Activated CD8-positive, alpha-beta memory T cell treated with anti-CD3 and anti-CD28 coated beads, Interleukin-2, amount 50 U/mL, for 4 hours (primary cell): ENCODE results near the gene GRM3.

Source experiments
- DNase-seq: peaks from one replicate; pipeline ENCODE4 v3.0.0-alpha.2; 2020

Gene GRM3

DNA sequence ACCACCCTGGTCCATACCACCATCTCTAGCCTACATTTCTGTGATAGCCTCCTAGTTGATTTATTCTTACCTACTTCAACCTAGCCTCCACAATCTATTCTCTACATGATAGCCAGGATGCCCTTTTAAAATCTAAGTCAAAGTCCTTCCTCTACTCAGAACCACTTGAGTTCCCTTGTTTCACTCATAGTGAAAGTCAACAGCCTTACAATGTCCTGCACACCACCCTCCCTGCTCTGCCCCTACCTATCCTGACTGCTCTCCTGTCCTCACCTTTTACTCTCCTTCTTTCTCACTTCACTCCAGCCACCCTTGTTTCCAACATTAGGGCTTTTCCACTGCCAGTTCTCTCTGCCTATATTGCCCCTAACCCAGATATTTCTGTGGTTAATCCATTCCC, 146.7 kb downstream of the GRM3 start:
- no peak for DNase-seq

DNA sequence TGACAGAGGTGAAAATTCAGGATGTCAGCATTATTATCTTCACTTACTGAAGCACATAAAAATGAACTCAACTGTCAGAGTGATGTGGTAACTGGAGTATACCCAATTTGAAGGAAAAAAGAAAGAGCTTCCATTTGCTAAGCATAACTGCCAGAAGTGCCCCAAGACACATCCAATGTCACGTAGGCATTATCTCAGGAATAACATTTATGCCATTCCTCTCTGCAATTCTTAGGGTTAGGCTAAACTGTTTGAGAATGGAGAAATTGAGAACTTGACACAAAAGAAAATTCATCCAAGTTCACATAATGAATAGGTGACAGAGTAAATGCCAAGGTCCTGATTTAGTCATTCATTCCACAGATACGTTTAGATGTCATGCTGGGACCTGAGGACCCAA, 148.6 kb downstream of the GRM3 start:
- DNase-seq, result no peak

DNA sequence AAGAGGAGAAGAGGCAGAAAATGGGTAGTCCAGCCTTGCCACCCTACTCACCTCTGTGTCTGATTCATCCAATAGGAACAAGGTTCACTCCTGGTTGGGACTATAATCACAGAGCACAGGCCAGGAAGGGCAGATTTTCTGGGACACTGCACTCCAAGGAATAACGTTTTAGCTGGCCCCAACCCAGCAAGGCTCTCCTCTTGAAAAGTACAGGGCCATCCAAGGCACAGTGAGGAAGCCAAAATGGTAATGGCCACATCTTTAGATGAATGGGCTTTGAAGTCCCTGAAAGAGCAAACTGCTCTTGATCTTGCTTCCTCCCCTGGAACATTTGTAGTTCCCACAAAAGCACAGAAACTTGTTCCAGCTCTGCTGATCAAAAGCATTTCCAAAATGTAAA, 149.4 kb downstream of the GRM3 start:
- DNase-seq, result no peak

DNA sequence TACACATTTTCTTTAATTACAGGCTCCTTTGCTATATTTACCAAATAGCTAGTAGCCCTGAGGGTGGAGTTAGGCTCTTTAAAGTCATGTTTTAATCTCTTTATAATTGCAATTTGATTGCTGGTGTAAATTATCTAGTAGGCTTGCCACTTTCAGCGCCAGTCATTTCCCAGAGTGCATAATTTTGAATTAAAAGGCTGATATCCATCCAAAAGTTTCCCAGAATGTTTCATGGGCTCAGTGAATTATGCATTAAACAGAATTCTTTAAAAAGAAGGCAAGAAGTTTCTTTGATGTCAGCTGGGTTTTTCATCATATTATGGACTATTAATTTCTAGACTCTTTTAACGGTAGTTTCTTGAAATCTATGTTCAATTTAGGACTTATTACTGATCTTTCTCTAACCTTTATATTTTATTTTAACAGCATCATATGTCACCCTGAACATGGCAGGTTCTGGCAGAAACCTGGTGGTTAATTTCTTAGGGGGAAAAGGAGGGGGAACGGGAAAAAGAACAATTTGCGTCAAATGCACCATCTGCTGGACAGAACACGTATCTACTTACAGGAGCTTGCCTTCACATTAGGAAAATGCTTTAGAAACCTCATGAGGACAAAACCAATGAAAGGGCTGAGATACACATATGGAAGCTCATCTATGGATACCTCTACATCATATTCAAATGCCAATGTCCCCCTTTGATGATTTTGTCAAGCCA, 171.1 kb downstream of the GRM3 start:
- DNase-seq, result no peak

DNA sequence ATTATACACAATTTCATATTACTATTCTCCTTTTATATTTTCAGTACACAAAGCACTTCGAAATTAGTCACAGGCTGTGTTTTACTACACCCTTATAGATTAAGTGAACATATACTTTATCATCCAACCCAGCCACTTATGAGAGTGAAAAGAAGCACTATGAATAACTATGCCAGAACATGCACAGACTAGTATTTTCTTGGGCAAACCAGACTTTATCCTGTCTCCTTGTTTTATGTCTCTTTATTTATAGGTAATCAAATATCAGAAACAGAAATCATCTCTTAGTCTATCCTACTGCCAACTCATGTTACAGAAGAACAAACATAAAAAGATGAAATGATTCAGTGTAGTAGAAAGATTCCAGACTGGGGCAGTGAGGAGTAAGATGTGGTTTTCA, 171.8 kb downstream of the GRM3 start:
- DNase-seq, result no peak

DNA sequence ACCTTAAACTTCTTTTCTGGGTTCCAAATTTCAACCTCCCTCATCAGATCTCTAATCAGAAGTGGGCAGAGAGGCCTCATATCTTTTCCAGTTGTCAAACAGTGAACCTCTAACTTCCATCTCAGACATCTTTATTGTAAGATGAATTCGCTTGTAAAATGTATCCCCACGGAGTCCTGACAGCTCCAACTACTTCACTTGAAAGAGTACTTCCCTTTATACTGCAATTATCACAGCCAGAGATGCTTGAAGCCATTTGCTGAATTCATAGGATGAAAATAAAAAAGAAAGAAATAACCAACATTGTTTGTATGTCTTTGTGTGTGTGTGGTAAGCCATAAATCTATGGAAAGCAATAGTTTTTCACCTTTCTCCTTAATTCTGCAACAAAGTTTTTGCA, 175.2 kb downstream of the GRM3 start:
- DNase-seq, result no peak

DNA sequence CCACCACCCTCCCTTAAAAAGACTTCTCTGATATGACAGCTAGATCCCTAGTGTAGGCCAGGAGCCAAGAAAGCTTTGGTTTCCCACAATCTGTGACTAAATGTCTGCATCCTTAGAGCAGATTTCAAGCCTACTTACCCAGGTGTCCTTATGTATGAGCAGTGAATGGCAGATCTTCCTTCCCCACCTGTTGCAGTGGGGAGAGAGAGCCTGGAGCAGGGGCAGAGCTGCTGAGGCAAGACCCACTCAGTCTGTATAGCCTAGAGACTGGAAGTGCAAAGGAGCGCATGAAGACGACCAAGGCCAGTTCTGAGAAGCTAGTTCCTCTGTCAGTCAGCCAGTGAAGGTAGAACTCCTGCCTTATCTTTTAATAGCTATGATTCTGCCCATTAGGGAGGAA, 180.1 kb downstream of the GRM3 start:
- no peak for DNase-seq

DNA sequence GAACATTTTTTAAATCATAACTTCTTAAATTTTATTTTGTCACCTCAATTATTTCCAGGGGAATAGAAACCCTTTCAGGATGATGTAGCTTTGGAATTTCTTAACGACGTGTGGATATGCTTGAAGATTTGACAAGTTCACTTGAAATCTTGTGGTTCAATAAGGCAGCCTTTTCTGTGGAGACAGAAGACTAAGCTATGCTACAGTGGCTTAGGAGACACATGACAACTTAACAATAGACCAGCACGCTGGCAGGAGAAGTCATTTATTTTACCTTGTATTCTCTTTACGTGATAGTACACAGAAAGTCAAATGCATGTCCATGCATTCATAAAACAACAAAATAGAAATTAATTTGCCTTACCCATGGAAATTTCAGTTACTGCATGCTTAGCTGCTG, 181.6 kb downstream of the GRM3 start:
- DNase-seq, result no peak

DNA sequence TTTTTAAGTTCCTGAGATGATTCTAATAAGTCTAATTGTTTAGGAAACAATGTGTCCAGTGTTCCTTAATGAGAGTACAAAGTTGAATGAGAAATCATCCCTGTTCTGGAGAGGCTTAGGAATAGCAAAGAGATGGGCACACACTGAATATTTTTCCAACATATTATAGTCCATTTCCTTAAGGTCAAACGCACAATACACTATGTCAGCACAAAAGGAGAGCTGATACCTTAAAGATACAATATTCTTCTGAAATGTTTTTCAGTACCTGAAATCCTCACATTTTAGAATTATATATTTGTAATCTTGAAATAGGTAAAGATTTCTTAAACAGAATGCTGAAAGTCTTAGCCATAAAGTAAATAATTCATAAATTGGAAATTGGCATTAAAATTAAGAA, 183.2 kb downstream of the GRM3 start:
- DNase-seq, result no peak

DNA sequence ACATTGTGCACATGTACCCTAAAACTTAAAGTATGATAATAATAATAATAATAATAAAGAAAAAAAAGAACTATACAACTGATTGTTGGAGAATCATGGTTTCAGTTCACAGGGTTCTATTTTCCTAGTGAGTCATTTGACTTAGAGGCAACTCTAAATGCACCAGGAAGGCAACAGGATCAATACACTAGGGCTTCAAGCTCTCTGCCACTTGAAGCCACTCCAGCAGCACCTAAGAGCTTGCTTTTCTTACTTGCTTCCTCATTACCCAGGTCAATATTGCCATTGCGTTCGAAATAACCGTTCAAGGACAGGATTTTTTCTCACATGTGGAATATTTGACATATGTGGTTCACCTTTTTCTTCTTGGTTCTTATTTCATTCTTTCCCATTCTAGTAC, 189.7 kb downstream of the GRM3 start:
- DNase-seq, result no peak

DNA sequence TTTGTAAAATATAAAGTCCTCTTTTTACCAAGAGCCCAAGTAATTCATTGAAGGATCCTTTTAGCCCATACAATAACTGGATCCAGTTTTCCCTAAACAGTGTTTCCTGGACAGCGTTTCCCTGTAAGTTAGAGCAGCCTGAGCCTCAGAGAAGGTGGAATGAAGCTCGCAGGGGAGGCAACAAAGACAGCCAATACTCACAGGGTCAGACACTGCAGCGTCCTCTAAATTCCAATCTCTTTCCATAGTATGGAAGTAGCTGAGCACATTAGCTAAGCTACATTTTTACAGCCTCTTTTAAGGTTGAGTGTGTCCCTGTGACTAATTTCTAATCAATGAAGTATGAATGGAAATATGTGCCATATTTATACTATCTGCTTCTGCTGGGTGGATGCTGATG, 193.5 kb downstream of the GRM3 start:
- DNase-seq, result no peak

DNA sequence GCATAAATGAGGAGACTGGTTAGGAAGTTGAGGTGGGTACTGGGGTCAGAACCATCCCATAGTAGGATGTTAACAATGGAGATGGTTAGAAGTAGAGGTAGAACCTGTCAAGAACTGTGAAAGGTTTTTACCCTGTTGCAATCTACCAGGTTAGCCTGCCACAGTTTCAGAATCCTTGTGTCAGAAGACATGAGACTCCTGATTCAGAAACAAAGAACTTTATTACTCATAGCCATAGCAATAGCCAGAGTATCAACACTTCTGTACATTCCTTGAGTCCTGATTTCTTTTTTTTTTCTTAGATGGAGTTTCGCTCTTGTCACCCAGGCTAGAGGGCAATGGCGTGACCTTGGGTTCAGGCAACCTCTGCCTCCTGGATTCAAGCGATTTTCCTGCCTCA, 200.9 kb downstream of the GRM3 start:
- DNase-seq, result no peak

DNA sequence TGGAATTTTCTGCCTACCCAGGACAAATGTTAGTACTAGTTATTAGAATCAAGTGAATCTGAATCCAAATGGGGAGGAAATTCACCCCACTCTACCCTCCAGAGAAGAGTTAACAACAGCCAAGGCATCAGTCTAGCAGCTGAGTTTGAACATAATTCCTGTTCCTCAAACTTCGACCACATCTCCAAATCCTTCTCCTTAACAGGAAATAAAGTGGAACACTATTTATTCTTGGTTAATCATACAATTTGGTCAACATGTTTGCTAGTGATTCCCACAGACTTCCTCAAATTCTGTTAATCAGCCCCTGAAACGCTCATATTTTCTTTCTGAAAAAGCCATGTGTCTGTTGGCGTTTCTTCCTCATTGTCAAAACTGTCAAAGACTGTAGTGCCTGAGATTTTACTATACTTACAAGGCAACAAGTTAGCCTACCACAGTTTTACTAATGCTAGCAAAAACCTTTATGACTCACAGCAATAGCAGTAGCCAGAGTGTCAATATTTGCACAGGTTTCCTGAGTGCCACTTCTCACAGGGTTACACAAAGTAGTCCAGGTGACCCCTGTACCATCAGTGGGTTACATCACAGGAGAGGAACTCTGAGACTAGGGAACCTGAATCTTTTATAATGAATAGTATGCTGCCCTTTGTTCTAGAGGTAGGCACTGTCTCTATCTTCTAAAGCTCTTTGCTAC, 202.9 kb downstream of the GRM3 start:
- DNase-seq, result no peak

DNA sequence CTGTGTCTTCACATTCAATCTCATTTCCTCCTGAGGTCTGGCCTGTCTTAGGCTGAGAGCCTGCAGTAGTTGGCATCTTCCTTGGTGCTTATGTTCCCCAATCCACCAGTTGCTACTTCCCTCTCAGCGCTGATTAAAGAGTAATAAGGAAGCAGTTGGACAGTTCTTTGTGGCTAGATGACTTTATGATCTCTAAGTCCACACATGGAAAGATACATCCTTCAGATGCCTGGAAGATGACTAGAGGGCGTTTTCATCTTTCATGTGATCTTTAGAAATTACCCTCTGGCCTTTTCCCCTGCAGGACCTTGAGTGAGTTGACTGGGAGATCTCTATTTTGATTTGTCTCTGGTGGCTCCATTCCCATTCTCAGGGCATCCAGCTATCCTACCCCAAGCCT, 204.5 kb downstream of the GRM3 start:
- no peak for DNase-seq

DNA sequence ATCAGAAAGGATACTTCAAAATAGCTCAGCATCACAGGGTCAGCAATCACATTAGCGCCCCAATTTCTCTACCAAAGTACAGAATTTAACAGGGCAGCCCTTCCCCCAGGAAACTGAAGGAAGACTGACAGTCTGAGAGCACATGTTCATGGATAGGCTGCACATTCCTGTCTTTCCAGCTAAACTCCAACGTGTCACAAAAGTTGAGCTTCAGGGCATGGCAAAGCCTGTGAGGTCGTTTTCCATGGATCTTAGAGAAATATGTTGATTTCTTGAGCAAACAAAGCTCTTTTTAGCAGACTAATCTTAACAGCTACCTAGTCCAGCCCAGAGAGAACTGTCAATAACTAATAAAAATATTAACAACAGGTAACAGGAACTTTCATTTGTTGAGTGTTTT, 207.9 kb downstream of the GRM3 start:
- no peak for DNase-seq

DNA sequence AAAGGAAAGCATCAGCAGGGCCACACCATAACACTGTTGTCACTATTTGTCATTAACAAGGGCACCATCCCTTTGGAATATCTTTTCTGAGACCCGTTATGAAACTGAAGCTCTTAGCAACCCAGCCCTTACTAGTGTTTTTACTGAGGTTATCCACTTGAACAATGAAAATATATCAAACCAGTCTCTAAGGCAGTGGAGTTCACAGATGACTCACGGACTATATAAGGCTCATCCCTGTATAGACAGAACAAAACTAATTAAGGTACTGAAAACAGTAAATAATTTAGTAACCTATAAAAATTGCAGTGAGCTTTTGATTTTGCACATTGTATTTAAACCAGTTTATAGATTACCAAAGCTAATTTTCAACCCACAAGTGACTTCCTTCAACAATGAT, 219.7 kb downstream of the GRM3 start:
- no peak for DNase-seq

DNA sequence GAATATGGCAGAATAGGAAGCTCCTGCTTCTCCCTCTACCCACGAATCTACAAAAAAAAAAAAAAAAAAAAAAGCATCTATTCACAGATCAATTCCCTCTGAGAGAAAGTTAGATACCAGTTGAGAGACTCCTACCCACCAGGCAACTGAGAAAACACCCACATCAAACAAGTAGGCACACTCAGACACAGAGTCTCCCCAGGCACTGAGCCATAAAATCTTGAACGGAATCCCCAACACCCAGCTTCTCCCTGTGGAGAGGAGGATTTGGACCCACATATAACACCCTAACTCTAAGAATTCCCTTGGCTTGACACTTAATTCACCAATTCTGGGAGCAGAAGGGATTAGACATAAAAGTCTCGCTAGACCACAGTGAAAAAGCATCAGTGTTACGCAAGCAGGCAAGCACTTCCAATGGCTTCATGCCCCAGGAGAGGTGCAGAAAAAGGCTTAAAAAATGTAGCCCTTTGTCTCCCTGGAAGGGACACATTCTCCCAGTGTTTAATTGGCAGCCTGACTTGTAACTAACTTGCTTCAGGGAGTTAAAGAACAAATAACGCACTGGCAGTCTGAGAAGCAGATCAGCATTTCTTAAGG, 223.6 kb downstream of the GRM3 start:
- no peak for DNase-seq

DNA sequence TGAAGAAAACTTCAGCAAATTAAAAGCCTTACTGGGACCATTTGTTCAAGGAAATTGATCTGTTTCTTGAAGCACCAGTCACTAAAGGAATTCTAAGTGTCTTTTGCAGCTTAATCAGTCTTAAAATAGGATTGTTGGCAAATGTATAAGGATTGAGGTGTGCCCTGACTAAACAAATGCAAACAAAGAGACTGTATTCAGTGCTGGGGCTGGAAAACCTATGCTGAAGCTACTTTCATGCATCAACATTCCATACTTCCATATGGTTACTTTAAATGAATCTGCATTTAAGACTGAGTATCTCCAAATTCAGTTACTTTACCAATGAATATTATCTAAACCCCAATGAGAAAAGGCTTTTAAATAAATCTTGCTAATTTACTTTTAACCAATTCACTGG, 232.4 kb downstream of the GRM3 start:
- no peak for DNase-seq

DNA sequence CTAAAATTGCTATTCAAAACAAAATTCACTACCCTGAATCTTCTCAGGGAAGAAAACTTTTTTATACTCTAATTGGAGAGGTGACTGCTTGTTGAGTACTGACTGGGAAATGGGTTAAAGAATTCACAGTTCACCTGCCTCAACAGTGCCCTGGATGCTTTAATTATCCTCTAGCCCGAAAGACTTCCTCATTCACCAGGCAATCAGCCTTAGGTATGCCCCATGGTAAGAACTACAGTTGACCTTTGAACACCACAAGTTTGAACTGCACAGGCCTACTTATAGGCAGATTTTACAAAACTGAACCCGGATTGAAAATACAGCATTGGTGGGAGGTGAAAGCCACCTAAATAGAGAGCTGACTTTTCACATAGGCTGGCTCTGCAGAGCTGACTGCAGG, 240.4 kb downstream of the GRM3 start:
- no peak for DNase-seq

DNA sequence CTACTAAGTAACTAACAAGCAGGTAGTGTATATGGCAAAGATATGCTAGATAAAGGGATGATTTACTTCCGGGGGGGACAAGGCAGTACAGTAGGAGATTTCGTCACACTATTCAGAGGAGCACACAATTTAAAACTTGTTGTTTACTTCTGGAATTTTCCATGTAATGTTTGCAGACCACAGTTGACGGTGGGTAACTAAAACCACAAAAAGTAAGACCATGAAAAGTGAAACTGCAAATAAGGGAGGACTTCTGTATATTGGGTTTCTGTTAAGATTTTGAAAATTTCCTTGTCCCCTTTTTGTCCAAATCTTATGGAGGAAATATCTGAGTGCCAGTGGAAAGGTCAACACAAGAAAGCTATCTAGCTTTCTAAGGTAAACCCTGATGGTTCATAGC, 245.8 kb downstream of the GRM3 start:
- no peak for DNase-seq

DNA sequence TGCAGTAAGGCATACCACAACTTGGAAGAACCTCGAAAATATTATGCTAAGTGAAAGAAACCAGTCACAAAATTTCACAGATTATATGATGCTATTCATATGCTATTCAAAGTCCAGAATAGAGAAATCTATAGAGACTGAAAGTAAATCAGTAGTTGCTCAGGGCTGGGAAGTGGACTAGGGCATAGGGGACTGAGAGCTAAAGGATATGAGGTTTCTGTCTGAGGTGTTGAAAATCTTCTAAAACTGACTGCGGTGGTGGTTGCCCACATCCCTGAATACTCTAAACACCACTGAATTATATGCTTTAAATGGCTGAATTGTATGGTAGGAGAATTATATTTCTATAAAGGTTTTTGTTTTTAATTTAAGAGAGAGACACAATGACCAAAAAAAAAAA, 254.5 kb downstream of the GRM3 start:
- DNase-seq, result no peak

DNA sequence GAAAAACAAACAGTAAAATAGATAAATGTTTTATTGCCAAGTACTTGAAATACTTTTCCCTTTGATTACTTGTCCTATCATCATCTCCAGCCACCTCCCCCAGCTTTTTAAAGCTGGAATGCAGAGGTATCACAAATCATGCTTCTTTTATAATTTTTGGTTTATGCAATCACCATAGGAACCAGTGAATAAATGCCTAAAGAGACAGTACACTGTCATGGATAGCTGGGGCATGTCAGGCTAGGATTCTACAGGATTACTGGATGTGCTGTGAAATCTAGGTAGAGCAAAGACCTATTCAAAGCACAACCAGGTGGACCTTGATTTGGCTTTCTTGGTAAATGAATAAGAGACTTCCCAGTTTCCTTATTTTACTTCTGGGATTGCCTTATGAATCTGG, 257.2 kb downstream of the GRM3 start:
- DNase-seq, result no peak

DNA sequence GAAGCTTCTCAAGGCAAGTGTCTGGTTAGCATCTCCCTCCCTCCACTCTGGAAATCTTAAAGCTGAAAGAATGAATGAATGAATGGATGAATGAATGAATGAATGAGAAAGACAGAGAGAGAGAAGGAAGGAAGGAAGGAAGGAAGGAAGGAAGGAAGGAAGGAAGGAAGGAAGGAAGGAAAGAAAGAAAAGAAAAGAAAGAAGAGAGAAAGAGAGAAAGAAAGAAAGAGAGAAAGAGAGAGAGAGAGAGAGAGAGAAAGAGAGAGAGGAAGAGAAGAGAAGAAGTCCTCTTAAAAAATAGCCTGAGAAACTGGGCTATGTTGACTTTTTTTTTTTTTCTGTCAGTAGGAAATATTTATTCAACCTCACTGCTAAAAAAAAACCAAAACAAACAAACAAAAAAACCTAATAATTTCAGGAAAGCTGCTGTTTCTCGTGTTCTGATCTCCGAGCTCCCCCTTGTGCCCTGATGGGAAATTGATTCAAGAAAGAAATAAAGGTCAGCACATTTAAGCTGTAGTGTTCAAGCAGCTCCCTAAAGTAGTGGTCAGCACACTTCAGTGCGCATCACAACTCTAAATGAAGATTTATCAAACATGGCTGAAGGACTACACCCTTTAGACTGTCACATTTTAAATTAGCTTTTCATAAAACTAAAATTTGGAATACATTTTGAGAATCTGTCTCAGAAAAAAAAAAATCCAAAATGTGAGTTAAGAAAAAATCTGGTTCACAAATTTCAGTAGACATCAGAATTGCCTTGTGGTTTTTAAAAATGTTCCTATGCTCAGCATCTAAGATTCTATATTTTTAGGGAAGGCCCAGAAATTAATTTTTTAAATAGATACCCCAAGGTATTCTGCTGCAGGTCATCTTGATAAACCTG, 261.5 kb downstream of the GRM3 start:
- DNase-seq, result no peak

DNA sequence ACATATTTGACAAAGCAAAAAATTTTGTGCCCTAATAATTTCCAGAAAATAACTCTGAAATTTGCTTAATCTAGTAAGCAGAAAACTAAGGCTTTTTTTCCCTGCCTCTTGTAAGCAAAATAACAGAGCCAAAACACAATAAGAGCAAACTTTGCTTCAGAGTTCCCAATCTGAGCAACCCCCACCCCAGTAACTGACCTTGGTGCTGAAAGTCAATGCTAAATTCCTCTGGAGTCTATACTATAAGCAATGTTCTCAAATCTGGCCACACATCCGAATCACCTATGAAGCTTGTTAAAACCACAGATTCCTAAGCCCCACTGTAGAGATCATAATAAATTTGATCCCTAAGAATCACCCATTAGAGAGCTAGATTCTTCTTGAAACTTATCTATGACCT, 265.2 kb downstream of the GRM3 start:
- DNase-seq, result no peak
